Sciatic nerve (tissue), 2 donors: ENCODE measurements around the gene DACT3. TPM values are rescaled to one million over a fixed set of nuclear protein-coding genes. Genes with fewer than 3 reads are reported as not detected.

Source experiments
- ATAC-seq: fragments of 200-7000 bp; cut with Tn5 transposase; one replicate; pipeline ENCODE4 v1.9.1; 2020; ENCODE audit warnings: mild to moderate bottlenecking, moderate library complexity
- DNase-seq: peaks from one replicate; pipeline ENCODE4 v3.0.0-alpha.2; 2020; ENCODE audit warnings: low spot score
- intact Hi-C: fragments of 100-400 bp; cut with DNase I; formaldehyde crosslinking; loops from one replicate; pipeline ENCODE4 v1.14.2; 2022
- total RNA-seq: library from RNA; stranded (reverse); fragmentation: NEBNext Ultra II Directional; extraction: Animal tissue kit (Norgen Biotek cat#: 25700); gene quantifications from one replicate; pipeline ENCODE4 v1.2.1, GENCODE V29; 2021
- donor health status: DM: no; HTN: no; CAD: no.
- donor health status: DM: no; HTN: no; CAD: no.

Gene DACT3
- 22.2 TPM for total RNA-seq

DNA sequence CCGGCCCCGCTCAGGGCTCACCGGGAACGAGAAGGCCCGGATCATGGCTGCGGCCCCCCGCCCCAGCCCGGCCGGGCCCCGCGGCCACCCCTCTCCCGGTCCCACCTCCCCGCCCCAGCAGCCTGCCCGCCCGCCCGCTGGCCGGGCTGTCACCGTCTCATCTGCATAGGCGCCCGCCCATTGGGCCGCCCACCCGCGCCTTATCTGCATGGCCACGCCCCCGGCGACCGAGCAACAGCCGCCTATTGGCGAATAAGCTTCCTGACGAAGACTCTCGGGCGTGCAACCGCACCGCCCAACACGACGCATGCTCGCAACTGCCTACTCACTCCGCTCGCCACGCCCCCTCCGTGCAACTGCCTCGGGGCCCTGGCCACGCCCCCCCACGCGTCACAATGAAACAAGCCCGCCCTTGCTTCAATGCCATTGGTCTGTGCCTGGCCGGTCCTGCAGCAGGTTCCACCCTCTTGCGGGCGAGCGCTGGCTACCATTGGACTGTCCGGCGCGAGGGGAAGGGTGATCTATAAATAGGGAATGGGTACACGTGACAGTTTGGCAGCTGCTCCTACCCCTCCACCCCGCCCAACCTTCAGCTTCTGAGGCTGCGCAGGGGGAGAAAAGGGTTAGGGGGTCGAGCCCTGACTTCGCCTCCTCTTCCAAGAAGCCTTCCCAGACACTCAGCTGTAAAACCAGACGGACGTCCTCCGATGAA is at the start of gene DACT3:
DACT3 (minus strand) TSS at position 163 of the 712 bp plus-strand sequence; CDS start at position 45, 118 bp downstream.
- intact Hi-C loops = loop anchor here (5.0 to 10.0 kb wide), 2 partner anchors 46 to 129 kb away; no protein-coding TSS in a partner anchor
- DNase-seq (peak; percentile 100), ATAC-seq (peak; percentile 98)

DNA sequence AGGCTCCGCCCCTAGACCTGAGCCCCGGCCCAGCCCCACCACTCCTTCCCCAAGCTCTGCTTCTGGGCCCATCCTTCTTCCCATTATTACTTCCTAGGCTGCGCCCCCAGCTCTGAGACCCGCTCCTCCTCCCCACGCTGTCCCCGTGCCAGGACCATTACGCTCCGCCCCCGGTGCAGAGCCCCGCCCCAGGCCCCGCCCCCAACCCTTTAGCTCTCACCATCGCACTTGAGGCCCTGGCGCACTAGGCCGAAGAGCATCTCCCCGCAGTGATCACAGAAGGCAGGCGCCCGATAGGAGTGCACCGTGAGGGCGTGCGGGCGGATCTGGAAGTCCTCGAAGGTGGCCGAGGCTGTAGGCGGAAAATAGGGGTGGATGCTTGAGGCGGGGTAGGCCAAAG is 49.7 kb upstream of the DACT3 start:
- intact Hi-C loops = no loop called here
- ATAC-seq (no peak), DNase-seq (no peak)

DNA sequence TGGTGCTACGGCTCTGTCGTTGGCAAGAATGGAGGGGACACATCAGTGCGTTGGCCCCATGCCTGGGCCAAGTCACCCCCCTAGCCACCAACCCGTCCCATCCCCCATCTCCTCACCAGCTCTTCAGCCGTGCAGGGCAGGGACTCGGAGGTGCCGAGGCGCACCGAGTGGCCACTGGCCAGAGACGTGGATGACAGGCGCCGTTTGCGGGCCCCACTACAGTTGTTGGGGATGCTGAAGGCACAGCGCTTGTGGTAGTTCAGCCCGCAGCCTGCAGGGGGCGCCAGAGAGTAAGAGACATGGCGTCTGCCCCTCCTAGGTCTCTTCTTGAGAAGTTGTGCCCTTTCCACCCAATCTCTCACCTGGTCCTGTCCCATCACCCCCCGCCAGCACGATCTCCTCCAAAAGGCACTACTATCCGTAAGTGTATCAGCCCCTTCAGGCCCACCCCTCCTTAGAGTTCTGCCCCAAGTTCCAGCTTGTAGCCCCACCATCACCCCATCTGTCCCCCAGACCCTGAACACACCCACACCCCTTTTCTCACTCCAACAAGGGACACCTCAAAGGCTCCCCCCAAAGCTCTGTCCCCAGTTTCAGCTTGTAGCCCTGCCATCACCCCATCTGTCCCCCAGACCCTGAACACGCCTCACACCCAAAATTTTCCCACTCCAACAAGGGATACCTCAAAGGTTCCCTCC is 43.5 kb upstream of the DACT3 start:
- intact Hi-C loops = no loop called here
- ATAC-seq (peak; percentile 81), DNase-seq (peak; percentile 90)

DNA sequence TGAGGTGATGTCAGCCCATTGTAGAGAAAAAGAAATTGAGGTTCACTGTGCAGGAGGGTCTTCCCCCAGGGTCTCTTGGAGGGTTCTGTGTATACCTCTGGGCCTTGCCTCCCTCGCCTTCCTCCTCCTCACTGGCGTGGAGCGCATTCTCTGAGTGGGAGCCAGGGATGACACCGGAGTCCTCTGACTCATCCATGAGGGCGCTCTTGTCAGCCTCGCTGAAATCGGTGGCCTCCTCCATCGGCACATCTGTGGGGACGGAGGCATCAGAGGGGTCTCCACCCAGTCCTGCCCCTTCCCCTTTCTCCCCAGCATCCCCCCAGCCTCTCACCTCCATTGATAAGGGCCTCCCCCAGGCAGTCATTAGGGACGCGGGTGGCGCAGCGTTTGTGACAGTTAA is 39.7 kb upstream of the DACT3 start:
- intact Hi-C loops = no loop called here
- DNase-seq (no peak), ATAC-seq (no peak)

GRCh38 chr19:46698395-46699321 is 37.7 kb upstream of the DACT3 start:
- DNase-seq (no peak), ATAC-seq (no peak)
- intact Hi-C loops = no loop called here

- ATAC-seq (peak; percentile 96), DNase-seq (peak; percentile 94)
- intact Hi-C loops = no loop called here
Observed at GRCh38 chr19:46697204-46697960, 36.4 kb upstream of the DACT3 start.

- no peak for DNase-seq
- intact Hi-C loops = no loop called here
- ATAC-seq = peak; percentile 1
Observed at GRCh38 chr19:46696866-46697203, 35.9 kb upstream of the DACT3 start.

DNA sequence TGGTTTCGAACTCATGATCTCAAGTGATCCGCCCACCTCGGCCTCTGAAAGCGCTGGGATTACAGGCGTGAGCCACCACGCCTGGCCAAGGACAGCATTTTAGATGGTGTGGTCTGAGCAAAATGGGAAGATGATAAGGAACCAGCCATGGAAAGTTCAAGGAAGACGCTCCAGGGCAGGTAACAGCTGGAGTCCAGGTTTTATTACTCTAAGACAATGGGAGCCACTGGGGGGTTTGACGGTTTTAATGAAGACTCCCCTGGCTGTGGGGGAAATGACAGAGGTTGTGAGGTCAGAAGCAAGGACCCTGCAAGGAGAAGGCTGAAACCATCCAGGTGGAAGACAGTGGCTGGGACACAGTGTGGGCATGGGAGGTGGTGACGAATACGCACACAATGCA is 35.1 kb upstream of the DACT3 start:
- intact Hi-C loops = no loop called here
- no peak for DNase-seq
- ATAC-seq = no peak

DNA sequence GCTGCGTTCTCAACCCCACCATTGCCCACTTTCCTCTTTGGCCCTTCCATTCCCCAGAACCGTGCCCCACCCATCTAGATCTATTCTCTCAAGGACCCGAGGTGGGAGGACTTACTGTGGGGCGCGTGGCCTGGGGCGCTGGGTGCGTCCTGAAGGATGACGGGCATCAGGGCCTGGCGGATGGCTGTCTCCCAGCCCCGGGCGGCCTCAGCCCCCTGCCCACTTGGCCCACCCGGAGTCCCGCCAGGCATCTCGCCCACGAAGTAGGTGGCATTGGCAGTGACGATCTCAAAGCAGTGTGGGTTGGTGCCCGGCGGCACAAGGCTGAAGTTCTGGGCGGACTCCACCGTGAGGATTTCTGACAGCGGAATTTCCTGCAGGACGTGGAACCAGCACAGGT is 32.8 kb upstream of the DACT3 start:
- DNase-seq (no peak), ATAC-seq (no peak)
- intact Hi-C loops = no loop called here

DNA sequence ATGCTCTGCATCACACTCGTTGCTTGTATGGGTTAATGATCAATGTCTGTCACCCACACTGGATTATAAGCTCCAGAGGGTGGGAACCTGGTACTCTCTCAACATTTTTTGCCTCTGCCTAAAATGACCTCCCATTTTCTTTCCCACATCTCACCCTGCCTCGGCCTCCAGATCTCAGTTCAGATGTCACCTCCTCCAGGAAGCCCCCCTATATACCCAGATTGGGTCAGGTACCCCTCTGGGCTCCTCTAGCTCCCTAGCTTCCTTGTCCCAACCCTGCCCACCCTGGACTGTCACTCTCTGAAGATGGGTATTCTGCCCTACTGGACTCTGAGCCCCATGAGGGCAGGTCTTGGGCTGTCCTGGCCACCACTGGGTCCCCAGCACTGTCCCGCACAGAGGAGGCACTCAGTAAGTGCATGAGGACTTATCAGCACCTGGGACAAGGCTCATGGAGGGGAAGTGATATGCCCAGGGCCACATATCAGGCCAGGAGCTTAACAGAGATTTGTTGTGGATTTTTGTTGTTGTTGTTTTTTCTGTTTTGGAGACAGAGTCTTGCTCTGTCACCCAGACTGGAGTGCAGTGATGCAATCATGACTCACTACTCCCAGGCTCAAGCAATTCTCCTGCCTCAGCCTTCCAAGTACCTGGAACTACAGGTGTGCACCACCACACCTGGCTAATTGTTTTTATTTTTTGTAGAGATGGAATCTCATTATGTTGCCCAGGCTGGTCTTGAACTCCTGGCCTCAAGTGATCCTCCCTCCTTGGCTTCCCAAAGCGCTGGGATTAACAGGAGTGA is 32.1 kb upstream of the DACT3 start:
- ATAC-seq (no peak), DNase-seq (no peak)
- intact Hi-C loops = no loop called here

DNA sequence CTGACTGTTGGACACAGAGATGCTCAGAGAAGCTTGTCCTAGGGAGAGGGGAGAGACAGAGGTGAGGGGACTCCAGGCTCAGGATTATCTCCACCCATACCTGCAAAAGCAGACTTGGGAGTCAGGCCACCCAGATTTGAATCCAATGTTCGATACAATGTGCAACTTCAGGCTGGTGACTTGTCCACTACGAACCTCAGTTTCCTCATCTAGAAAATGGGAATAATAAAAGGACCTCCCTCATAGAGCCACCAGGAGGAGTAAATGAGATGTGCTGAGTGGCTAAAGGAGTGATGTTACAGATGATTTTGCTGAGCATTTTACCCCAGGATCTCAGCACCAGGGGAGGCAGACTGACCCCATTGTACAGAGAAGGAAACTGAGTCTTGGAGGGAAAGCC is 31.0 kb upstream of the DACT3 start:
- ATAC-seq (no peak), DNase-seq (no peak)
- intact Hi-C loops = no loop called here

GRCh38 chr19:46691104-46691503 is 30.1 kb upstream of the DACT3 start:
- DNase-seq (no peak), ATAC-seq (no peak)
- intact Hi-C loops = no loop called here

- DNase-seq (no peak), ATAC-seq (no peak)
- intact Hi-C loops = no loop called here
Observed at GRCh38 chr19:46689358-46689757, 28.4 kb upstream of the DACT3 start.

DNA sequence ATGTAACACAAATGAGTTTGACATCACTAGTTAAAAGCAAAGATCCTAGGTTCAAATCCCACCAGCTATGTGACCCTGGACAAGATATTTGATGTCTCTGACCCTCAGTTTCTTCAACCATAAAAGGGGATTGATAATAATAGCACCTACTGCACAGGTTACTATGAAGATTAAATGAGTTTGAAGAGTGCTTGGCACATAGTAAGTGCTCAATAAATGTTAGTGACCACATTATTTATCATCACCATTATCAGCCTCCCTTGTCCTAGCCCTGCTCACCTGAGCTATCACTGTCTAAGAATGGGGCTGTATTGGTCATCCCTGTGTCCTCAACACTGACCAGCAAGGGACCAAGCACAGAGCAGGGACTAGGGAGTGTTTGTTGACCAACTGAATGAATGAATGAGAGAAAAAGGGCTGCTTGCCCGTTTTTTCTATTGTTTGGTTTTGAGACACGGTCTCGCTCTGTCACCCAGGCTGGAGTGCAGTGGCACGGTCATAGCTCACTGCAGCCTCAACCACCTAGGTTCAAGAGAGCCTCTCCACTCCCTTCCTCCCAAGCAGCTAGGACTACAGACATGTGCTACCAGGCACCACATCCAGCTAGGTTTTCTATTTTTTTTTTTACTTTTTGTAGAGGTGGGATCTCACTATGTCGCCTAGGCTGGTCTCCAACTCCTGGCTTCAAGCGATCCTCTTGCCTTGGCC is 26.6 kb upstream of the DACT3 start:
- no peak for DNase-seq
- ATAC-seq = no peak
- intact Hi-C loops = no loop called here

GRCh38 chr19:46685189-46685588 is 24.2 kb upstream of the DACT3 start:
- no peak for DNase-seq
- intact Hi-C loops = no loop called here
- ATAC-seq = no peak

DNA sequence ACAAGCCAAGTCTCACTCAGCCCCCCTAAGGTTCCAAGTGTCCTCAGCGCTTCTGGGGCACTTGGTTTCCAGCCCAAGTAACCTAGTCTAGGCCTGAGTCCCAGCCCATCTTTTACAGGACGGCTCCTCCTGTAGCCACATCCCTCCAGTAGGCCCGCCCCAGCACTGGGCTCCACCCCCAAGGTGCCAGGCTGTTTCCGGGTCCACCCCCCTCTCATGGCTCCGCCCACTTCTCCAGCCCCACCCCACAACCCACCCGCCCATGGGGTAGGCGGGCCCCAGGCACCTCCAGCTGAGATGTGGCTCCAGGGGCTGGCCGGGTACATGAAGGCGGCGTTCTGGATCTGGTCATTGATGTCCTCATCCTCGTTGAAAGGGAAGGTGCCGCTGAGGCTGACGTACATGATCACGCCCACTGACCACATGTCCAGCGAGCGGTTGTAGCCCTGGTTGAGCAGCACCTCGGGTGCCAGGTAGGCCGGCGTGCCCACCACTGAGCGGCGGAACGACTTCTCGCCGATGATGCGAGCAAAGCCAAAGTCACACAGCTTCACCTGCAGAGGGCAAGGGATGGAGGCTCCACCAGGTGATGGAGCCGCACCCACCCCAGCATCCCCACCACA is 17.2 kb upstream of the DACT3 start:
- DNase-seq = no peak
- intact Hi-C loops = no loop called here
- ATAC-seq = peak; percentile 13

DNA sequence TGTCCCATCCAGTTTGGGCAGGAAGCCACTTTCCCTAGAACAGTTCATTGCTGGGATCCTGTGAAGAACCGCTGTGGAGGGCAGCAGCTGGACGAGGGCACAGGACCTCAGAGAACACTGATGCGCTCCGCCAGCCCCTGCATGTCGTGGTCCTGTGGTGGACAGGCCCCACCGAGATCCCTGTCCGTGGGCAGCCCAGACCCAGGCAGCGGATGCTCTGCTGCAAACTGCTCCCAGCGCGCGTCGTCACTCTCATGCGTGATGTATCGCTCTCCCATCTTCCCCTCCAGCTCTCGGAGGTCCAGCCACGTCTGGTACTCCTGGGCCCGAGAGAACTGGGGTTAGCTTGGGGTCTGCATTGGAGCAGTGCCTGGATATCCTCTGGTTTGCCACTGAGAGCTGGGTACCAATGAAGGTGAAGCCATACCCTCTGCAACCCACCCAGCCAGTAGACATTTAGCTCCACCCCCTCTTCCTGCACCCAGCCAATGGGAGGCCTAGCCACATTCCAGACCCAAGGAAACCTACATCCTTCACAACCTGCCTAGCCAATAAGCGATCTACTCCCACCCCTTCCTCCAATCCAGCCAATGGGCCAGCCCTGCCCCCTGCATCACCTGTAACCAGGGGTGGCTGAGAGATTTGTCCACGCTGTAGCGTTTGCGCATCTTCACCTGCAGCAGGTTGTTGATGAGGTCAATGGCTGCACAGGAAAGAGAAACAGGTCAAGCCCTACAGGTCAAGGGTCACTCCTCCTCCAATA is 13.6 kb upstream of the DACT3 start:
- DNase-seq (no peak), ATAC-seq (peak; percentile 13)
- intact Hi-C loops = no loop called here
